Measurements from ENCODE around the gene TC2N.
"Not testable (repeated sequence)": the region's sequence is repeated elsewhere in the genome, so short reads cannot be mapped to it uniquely, and the experiment has no call there.

TC2N gene

DNA sequence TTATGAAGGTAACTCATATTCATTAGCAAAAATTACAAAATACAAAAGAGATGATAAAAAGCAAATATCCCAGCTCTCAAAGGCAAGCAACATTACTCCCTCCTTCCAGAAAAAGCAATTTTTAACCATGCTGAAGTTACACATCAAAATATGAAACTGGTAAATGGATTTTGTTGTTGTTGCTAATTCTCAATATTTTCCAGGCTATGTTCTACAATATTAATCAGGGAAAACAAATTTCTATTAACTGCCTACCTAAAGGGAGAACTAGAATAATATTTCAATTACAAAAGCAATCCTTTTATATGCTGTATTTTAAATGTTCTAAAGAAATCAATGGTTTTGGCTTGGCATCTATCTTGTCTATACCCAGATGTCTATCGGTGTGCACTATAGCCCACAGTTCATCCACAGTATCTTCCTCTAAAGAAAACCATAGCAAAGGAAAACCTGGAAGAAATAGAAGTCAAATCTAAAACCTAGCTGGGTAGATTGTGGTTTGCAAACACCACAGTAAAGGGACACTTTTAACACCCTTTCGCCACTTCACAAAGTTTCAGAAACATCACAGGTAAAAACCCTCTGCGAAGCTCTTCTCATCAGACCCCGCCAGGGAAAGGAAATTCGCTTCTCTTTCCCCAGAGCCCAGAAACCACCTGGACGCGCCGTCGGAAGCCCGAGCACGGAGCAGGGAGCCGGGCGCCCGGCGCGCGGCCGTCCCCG lies 32.0 kb downstream of the TC2N start:
- no peak for DNase-seq (ENCODE audit: low read depth in 2 of 2)

DNA sequence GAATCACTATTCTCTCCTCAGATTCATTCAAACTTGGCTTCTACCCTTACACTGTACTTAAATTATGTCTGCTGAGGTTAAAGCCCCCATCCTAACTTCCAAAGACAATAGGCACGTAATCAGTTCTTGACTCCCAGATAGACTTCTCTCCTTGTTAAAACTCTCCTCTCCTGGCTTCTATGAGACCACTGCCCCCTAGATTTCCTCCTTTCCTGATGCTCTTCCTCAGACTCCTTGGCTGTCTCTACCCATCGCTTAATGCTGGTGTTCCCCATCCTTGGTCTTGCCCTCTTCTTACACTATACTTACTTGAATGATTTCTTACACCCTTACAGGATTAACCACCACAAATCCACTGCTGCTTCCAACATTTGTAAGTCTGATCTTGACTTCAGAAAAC lies 32.8 kb downstream of the TC2N start:
- DNase-seq (ENCODE audit: low read depth in 2 of 2) = no peak

DNA sequence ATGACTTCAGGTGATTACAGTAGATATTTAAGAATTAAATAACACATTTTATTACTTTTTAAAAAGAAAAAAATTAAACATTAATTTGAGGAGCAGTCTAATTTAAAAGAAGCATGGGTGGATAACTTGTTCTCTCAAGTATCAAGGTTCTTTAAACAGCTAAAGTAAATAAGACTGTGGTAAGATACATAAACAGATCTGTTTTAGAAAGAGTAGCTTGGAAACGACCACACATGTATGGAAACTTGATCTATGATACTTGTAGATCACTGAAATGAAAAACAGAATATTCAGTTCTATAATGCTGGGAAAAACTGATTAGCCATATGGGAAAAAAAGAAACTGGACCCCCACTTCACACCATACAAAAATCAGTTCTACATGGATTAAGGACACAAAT lies 36.0 kb downstream of the TC2N start:
- no peak for DNase-seq (ENCODE audit: low read depth in 2 of 2)

DNA sequence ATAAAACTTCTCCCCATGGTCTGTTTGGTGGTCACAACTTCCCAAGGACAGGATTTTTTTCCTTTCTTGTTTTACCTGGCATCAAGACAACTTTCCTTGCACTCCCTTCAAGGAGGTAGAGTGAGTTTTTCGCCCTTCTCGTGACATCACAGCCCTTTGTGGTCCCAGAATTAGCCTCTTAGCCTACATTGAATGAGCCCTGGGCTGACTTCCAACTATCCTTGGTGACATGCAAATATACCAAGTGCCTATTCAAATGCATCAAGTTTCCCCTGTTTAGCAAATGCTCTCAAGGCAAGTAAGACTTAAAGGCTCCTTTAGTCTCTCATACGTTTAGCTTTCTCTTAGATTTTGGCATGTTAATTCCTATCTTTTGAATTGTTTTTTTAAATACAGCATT lies 36.6 kb downstream of the TC2N start:
- DNase-seq (ENCODE audit: low read depth in 2 of 2) = no peak

DNA sequence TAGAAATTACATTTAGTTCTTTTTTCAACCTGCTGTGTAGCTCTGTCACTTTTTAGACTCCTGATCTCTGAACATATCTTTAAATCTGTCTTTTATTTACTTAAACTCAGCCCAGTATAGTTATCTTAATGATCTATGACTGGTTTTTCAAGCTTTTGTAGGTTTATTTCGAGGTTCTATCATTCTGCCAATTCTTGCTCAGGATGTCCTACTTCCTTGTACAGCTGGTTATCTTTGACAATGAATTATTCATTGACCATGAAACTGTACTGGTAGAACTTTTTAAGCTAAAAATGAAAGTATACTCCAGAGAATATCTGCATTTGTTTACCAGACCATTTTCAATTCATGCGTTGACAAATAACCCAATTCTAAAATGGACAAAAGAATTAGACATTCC lies 37.8 kb downstream of the TC2N start:
- DNase-seq (ENCODE audit: low read depth in 2 of 2) = no peak

DNA sequence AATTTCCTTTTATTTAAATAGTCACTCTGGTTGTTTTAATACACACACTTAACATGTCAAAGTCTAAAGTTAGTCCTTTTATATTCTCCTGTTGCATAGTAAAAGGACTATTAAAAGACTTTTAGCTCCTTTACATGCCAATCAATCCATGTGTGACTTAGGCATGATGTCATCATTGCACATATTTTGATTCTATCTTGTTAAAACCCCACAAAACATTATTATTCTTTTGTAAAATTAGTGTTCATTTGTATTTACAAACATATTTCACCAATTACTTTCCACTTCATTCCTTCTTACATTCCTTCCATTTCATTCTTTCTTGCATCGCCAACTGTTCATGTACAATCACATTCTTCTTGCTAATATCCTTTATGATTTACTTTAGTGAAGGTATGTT lies 39.6 kb downstream of the TC2N start:
- DNase-seq (ENCODE audit: low read depth in 2 of 2) = no peak

DNA sequence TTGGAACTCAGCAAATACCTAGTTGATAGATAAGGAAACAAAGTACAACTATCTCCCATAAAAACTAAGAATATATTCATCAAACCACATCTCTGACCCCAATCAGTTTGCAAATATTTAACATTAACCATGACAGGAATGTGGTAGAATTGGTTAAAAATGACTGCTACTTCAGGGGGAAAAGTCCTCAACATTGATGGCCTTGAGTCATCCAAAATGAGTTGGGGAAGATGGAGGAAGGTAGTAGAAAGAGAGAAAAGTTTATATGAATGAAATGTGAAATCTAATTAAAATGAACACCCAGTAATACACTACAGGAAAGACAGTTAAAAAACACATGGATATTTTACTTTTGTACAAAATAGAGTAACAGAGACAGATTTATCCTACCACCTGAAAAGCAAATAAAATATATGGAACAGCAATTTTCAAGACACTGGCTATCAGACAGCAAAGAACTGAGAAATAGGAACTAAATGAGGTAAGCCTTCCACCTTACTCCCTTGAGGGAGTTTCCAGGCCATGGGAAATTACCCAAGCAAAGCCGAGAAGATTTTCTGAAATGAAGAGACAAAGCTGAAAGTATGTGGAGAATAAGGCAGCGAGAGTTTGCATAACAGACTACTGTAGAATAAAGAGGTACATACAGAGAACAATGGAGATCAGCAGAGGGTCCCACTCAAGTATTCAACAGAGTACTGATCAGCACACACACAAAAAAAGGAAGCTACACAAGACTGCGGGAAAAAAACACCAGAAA lies 49.6 kb downstream of the TC2N start:
- DNase-seq (ENCODE audit: low read depth in 2 of 2) = no peak

DNA sequence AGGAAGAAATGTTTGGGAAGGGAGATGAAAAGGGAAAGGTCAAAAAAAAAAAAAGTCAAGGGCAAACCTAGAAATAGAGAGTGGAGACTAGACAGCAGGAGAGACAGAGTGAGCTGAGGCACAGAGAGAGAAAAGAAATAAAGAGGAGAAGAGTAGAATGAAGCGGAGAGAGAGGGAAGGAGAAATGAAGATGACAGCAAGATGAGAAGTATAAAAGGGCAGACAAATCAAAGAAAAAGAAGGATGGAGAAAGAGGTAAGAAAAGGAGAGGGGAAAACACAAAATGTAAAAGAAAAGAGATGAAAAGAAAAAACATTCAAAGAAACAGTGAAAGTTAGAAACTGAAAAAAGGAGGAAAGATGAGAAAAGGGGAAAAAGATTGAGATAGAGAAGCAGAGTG lies 53.0 kb downstream of the TC2N start:
- no peak for DNase-seq (ENCODE audit: low read depth in 2 of 2)

DNA sequence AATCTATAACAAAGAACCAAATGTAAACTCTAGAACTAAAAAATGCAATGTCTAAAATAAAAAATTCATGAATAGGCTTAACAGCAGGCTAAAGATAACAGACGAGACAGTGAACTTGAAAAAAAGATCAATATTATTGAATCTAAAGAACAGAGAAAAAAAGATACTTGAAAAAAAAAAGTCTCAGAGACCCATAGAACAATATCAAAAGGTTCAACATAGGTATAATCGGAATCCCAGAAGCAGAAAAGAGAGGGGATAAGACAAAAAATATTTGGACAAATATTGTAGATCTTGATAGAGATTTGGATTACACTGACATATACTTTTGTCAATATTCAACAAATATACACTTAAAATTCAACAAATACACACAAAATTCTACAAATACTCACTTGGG lies 56.6 kb downstream of the TC2N start:
- DNase-seq (ENCODE audit: low read depth in 2 of 2) = no peak

DNA sequence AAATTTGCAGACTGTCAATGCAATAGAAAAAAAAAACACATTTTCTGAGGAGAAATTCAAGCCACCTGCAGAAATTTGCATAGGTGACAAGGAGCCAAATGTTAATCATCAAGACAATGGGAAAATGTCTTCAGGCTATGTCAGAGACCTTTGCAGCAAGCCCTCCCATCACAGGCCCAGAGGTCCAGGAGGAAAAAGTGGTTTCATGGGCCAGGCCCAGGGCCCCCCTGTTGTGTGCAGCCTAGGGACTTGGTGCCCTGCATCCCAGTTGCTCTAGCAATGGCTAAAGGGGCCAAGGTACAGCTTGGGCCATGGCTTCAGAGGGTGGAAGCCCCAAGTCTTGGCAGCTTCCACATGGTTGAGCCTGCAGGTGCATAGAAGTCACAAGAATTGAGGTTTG lies 60.6 kb downstream of the TC2N start:
- no peak for DNase-seq (ENCODE audit: low read depth in 2 of 2)

DNA sequence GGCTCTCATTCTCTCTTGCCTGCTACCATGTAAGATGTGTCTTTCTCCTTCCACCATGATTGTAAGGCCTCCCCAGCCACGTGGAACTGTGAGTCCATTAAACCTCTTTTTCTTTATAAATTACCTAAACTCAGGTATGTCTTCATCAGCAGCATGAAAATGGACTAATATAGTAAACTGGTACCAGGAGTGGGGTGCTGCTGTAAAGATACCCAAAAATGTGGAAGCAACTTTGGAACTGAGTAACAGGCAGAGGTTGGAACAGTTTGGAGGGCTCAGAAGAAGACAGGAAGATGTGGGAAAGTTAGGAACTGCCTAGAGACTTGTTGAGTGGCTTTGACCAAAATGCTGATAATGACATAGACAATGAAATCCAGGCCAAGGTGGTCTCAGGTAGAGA lies 61.2 kb downstream of the TC2N start:
- not testable (repeated sequence) for DNase-seq (ENCODE audit: low read depth in 2 of 2)

DNA sequence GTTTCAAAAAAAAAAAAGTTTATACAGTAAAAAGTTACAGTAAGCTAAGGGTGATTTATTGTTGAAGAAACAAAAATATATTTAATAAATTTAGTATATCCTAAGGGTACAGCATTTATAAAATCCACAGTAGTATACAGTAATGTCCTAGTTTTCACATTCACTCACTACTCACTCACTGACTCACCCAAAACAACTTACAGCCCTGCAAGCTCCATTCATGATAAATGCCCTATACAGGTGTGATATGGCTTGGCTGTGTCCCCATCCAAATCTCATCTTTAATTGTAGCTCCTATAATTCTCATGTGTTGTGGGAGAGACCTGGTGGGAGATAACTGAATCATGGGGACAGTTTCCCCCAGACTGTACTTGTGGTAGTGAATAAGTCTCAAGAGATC lies 61.7 kb downstream of the TC2N start:
- DNase-seq (ENCODE audit: low read depth in 2 of 2) = no peak

DNA sequence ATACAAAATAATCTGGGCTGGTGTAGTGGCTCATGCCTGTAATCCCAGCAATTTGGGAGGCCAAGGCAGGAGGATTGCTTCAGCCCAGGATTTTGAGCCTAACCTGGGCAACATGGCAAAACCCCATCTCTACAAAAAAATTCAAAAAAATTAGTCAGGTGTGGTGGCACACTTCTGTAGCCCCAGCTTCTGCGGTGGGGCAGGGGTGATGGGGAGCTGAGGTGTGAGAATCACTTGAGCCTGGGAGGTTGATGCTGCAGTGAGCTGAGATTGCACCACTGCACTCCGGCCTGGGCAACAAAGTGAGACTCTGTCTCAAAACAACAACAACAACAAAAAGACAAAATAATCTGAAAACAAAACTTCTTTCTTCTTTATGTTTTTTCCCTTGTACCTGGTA lies 66.0 kb downstream of the TC2N start:
- DNase-seq (ENCODE audit: low read depth in 2 of 2) = no peak

DNA sequence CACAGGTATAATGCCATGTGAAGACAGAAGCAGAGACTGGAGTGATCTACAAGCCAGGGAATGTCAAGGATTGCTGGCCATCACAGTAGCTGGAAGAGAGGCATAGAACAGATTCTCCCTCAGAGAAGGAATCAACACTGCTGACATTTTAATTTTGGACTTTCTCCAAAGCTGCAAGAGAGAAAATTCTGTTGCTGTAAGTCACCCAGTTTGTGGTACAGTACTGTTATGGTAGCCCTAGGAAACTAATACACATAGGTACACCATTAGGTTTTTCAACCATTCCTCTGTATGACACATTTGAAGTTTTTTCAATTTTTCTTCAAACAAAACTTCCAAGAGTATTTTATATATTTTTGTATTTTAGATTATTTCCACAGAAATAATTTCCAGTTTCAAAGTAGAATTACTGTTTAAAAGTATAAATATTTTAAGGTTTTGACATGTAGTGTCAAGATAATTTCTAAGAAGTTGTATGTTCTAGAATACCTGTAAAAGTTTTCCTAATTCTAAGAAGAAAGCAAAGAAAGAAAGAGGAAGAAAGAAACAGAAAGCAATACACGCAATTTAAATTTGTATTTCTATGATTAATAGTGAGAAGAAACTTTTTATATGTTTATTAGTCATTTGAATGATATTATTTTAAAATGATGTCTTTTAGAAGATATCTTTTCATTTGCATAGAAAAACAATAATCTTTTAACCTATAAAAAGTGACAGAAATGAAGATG lies 70.6 kb downstream of the TC2N start:
- DNase-seq (ENCODE audit: low read depth in 2 of 2) = no peak

DNA sequence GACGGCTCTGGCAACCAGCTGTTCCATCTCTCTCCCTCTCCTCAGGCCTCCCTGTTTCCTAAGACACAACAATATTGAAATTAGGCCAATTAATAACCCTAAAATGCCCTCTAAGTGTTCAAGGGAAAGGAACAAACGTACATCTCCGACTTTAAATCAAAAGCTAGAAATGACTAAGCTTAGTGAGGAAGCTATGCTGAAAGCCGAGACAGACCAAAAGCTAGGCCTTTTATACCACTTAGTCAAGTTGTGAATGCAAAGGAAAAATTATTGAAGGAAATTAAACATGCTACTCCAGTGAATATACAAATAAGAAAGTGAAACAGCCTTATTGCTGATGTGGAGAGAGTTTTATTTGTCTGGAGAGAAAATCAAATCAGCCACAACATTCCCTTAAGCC lies 73.6 kb downstream of the TC2N start:
- no peak for DNase-seq (ENCODE audit: low read depth in 2 of 2)

DNA sequence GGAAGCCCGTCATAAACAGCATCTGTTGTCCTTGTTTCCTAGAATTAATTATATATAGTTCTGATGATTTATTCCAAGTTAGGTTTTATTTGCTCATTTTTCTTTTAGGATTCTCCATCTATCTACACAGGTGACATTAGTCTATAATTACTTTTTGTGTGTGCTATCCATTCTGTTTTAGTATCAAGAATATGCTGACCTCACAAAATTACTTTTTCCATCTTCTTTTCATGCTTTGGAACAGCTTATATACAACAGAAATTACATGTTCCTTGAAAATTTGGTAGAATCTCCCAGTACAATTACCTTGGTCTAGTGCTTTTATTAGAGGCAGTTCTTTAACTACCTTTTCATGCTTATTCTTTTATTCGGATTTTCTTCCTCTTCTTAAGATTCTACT lies 81.1 kb downstream of the TC2N start:
- no peak for DNase-seq (ENCODE audit: low read depth in 2 of 2)

DNA sequence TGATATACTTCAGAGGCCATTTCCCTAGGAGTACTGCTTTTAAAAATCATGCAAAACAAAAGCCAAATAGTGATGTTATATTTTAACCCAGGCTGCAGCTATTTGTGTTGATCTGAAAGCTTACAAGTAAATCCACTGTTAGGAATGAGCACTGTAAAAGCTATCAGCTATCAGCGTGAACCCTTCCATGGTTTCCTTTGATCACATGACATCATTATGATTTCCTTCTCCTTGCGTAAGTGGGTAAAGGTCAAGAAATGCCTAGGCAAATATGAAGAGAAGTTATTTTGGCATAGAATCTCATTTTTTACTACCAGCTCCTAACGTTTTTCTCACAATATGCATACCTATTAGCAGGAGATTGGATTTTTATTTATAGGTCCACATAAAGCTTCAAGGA lies 86.9 kb downstream of the TC2N start:
- DNase-seq (ENCODE audit: low read depth in 2 of 2) = no peak

DNA sequence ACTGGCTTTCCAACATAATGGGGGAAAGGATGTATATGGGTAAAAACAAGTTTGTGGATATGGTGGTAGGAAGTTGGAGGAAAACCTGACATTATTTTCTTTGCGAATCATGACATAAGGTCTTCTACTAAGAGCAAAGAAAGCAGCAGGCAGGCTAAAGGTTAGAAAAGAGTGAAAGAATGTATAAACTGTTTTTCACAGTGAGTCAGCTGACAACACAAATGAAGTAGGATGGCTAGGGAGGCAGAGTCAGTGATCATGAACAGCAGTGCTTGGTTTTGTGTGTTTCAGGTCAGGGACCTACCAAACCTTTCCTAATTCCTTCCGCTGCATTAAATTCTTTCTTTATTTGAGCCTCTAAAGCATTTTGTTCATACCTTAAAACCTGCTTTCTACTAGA lies 89.1 kb downstream of the TC2N start:
- DNase-seq (ENCODE audit: low read depth in 2 of 2) = no peak

DNA sequence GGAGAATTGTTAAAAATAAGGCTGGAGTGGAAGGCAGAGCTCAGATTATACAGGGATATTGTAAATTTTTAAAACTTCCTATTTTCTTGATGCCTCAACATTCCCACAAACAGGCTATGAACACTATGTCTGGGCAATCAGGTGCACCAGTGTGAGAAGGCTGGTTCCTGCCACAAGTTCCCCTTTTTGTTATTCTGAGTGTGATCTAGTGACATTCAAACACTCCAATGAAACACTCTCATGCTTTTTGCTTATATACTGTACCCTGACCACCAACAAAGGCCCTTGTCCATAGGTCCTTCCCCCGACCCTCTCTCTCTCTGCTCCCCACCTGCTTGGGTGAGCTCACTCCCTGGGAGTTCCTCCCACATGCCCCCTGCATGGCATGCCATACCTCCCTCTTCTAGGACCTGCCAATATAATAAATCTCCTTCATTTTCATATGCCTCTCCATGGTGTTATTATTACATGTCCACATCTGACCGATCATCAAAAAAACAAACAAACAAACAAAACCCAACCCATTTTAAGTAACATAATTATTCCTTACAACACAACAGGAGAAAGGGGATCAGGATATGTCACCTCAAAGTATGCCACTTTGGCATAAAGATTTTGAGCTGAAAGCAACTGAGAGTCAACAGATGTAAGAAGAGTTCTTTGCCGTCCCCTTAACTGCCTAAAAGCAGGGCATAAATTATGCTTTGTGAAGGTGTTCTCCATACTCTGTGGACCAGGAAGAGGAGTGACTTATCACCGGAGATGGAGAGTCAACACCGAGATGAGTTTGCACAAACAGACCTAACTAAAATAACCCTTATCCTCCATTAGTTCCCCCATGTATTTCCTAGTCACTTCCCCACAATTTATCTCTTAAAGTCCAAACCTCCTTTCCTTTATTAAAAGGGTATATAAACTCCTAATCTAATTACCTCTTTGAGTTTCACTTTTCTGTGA lies 92.9 kb downstream of the TC2N start:
- no peak for DNase-seq (ENCODE audit: low read depth in 2 of 2)

DNA sequence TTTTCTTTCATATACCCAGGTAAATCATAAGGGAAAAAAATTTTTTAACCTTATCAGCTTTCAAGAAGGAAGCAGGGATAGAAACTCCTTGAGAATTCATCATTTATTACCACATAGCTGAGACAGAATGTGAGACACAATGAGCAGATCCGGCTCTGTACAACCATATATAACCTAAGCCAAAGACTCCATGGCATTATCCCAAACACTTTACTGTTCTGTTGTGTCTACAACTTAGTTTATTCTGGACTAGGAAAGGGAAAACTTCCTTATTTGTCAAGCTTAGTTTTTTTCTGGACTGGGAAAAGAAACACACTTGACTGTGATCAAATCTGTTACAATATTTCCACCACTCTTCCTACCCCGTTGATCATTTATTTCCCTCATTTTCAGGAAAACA lies 97.2 kb downstream of the TC2N start:
- no peak for DNase-seq (ENCODE audit: low read depth in 2 of 2)

DNA sequence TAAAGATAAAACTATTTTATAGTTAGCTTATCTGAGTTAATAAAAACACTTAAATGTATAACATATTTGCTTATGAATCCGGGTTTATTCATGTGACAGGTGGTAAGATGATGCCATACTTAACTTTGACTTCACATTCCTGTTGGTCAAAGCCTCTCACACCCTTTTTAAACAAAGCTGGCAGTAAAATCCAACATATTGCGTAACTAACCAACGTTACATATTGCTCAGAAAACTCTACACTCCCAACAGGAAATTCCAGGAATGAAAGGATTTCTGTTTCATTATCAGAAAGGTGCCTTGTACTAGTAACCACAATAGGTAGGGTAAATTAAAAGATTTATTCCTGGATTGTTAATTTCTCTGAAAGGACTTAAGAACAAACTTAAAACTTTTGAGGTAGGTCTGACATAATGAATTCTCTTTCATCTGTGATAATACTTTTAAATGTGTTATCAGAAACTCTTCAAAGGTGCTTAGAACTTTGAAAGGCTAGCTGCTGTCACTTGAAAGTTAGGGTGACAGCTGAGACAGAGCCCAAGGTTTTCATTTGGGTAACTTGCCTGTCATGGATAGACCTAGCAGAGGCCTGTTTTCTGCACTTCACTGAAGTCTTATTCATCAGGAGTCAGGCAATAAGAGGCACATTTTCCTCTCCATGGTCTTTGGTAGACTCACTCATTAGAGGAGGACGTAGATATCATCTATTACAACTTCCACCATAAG lies 111.6 kb downstream of the TC2N start:
- no peak for DNase-seq (ENCODE audit: low read depth in 2 of 2)

Data from stimulated activated CD8-positive, alpha-beta memory T cell treated with anti-CD3 and anti-CD28 coated beads, Interleukin-15, amount 100 ng/mL, for 48 hours (primary cell).